GM21529 (cell line): ENCODE data around the gene COG5.
"Not testable (repeated sequence)": the region's sequence is repeated elsewhere in the genome, so short reads cannot be mapped to it uniquely, and the experiment has no call there.

Experiments used
- ATAC-seq: cut with Tn5 transposase; IDR thresholded peaks from one replicate; pipeline ENCODE4 v1.9.1; 2021; ENCODE audit not compliant: unreplicated experiment

COG5 gene

DNA sequence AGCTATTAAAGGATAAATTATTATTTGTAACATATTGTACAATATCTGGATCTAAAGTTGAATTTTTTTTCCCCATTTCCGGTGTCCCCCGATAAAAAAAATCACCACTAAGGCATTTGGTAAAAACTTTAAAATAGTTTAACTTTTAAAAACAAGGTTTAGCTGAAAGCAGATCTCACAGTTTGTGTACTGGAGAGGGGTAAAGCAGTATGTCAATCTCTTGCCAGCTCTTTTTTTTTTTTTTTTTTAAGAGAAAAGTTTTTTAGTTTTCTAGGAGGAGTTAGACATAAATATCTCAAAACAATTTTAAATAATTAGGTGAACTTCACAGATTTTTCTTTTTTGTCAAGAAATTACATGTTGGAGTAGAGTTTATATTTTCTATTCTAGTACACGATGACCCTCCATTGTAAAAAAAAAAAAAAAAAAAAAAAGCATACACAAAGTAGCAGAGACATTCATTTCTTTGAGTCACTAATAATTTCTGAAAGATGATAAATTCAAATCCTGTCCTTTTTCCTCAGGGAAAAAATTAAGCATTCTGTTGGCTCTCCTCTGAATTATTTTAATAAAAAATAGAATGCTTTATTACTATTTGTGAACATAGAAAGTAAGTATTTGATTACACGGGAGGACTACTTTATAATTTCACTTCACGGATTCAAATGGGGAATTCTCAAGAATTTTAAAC lies 396.8 kb downstream of the COG5 start:
- ATAC-seq: no peak

GRCh38 chr7:107165341-107165740 lies 398.4 kb downstream of the COG5 start:
- no peak for ATAC-seq

DNA sequence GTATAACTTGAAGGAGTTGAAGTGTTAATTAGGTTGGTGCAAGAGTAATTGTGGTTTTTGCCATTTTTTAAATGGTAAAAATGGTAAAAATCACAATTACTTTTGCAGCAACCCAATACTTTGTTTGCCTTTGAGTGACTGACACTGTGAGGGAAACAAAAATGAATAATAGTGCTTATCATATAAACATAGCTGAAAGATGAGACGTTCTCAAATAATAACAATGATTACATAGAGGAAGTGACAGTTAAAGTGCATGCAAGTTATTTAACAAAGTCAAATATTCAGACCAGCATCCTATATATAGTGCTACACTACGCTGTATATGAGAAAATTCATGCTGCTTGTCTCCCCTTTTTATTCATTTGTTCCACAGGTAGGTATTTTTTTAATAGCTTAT lies 399.6 kb downstream of the COG5 start:
- ATAC-seq: no peak

DNA sequence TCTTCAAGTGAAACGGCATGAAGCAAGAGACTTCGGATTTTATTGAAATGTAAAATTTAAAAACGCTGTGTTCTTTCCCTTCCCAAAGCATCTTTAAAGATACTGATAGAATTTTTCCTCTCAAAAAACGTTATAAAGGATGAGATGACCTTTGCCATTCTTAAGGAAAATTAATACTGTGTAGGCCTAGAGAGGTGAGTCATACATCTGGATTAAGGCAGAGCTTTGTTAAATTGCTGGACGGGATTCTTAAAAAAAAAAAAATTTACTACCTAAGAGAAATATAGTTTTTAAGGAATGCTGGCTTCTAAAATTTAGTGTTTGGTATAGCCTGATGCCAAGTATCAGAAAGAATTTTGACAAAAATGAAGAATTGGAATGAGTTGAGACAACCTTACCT lies 401.2 kb downstream of the COG5 start:
- ATAC-seq: no peak

DNA sequence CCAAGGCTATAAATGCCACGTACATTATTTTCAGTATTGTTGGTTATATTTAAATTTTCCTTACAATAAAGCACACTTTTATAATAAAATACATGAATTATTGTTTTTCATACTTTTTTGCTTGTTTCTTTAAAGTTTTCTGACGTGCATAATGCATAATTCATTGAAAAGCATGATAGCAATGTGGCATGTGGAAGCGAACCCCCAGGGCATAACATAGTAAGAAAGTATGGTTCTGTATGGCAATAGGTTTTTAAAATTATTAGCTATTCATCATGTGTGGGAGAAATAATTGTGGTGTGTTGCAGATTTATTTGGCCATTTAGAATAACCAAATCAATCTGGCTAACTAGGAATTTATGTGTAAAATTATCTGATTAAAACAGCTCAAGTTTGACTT lies 402.3 kb downstream of the COG5 start:
- no peak for ATAC-seq

DNA sequence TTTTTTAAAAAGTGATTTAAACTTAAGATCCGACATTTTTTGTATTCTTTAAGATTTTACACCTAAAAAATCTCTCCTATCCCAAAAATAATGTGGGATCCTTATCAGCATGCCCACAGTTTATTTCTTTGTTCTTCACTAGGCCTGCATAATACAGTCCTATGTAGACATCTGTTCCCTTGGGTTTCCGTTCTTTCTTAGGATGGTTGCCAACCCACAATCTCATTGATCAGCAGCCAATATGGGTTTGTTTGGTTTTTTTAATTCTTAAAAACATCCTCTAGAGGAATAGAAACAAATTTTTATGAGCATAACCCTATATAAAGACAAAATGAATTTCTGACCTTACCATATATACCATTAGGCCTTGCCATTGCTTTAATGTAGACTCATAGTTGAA lies 403.3 kb downstream of the COG5 start:
- ATAC-seq: no peak

DNA sequence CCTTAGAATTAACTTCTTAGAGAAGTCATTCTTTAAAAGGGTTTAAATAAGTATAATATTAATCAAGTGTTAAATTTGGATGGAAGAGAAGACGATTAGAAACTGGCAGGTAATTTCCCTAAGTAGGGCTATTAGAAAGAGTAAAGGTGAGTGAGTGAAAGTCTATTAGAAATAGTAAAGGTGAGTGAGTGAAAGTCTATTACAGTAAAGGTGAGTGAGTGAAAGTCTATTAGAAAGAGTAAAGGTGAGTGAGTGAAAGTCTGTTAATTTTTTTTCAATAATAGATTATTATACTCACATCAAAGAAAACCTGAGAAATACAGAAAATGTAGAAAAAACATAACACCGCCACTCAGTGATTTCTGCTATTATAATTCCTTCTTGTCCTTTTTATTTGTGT lies 405.7 kb downstream of the COG5 start:
- ATAC-seq: no peak

DNA sequence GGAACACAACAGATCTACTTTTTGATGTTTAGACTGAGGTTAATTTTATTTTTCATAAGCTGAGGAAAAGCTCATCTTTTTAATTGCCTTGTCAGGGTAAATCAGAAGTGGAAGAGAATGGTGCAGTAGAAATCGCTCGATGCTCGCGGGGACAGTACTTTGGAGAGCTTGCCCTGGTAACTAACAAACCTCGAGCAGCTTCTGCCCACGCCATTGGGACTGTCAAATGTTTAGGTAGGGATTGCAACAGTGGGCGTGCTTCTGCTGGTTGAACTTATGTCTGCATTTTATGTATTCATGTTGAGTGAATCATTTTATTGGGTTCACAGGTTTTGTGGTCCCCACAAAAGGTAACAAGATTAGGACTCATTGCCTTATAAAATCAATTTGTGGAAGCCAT lies 406.6 kb downstream of the COG5 start:
- no peak for ATAC-seq

- not testable (repeated sequence) for ATAC-seq
Observed at GRCh38 chr7:107155726-107156125, 408.0 kb downstream of the COG5 start.

GRCh38 chr7:107154826-107155225 lies 408.9 kb downstream of the COG5 start:
- ATAC-seq: no peak

- ATAC-seq: no peak
Observed at GRCh38 chr7:107152011-107152410, 411.7 kb downstream of the COG5 start.
